ENCODE measurements around the gene RIOK3. TPM values are rescaled to one million over a fixed set of nuclear protein-coding genes. Genes with fewer than 3 reads are reported as not detected.
"Not testable (repeated sequence)": the region's sequence is repeated elsewhere in the genome, so short reads cannot be mapped to it uniquely, and the experiment has no call there.

The RIOK3 gene
- total and polyA plus RNA-seq, 4 experiments from 2014 or later, result 36.6 to 84.4 (median 56.1) TPM

- peak overlapping the region; percentile 82 for H3K27ac ChIP-seq (ENCODE audit: low read depth, low read length)
- ChIA-PET POLR2A (ENCODE audit: partially characterized antibody) (interaction anchor here (0.7 to 2.9 kb wide), 8 partner anchors 9 to 326 kb away, joined by 3 to 12 read pairs (median 4); partner anchors contain the start of genes NPC1 and RIOK3), CTCF (ENCODE audit: partially characterized antibody) (interaction anchor here (1.1 to 2.5 kb wide), 3 partner anchors 16 to 88 kb away, joined by 3 to 10 read pairs (median 4); no protein-coding TSS in a partner anchor)
- Mint-ChIP-seq H3K4me3 (peak overlapping the region; percentile 84 to 91 (median 88)), H3K36me3 (peaks cover 15 to 26% of the 10 kb centered on the region in 2 donors), H3K9me3 (no peaks in the 10 kb centered on the region), H3K27me3 (no peaks in the 10 kb centered on the region), H3K4me1 (peaks cover 28 to 64% (median 45%) of the 10 kb centered on the region in 4 donors), H3K27ac (peak overlapping the region; percentile 91 to 97 (median 93))
- H3K4me3 ChIP-seq (ENCODE audit: low read length in 2 of 2), result peak overlapping the region; percentile 84 to 85
- H3K4me1 ChIP-seq (ENCODE audit: insufficient read depth, low read length), result peaks cover 48% of the 10 kb centered on the region
- intact Hi-C loops (cut with micrococcal nuclease), result loop anchor here (1.0 to 5.0 kb wide), 6 partner anchors 50 to 570 kb away; partner anchors contain the start of genes NPC1, RBBP8 and RIOK3
- no peaks in the 10 kb centered on the region for H3K27me3 ChIP-seq (ENCODE audit: insufficient read depth, low read length)
- no peaks in the 10 kb centered on the region for H3K9me3 ChIP-seq (ENCODE audit: control insufficient read depth in 1 of 2, low read length in 2 of 2)
- DNase-seq, result no peak
- H3K36me3 ChIP-seq (ENCODE audit: insufficient read depth, low read length), result no peaks in the 10 kb centered on the region
These were observed 49.5 kb downstream of the RIOK3 start for GRCh38 chr18:23502516-23503037.

GRCh38 chr18:23503038-23503962 is 50.2 kb downstream of the RIOK3 start, which contains the start of gene RMC1:
Gene RMC1, plus strand, starts transcription at chr18:23503511. Its CDS starts 108 bp downstream, at chr18:23503619.
- peaks cover 32 to 71% (median 50%) of the 10 kb centered on the region in 4 donors for H3K4me1 Mint-ChIP-seq
- ChIA-PET CTCF (ENCODE audit: partially characterized antibody) (interaction anchor here (1.1 to 3.6 kb wide), 4 partner anchors 12 to 87 kb away, joined by 3 to 27 read pairs (median 7); no protein-coding TSS in a partner anchor), POLR2A (ENCODE audit: partially characterized antibody) (interaction anchor here (0.6 to 2.9 kb wide), 13 partner anchors 8 to 325 kb away, joined by 3 to 12 read pairs (median 3); partner anchors contain the start of genes NPC1 and RIOK3)
- Histone ChIP-seq H3K27me3 (ENCODE audit: insufficient read depth, low read length) (no peaks in the 10 kb centered on the region), H3K4me1 (ENCODE audit: insufficient read depth, low read length) (peaks cover 48% of the 10 kb centered on the region), H3K9me3 (ENCODE audit: control insufficient read depth in 1 of 2, low read length in 2 of 2) (no peaks in the 10 kb centered on the region), H3K36me3 (ENCODE audit: insufficient read depth, low read length) (peaks cover 7% of the 10 kb centered on the region), H3K27ac (ENCODE audit: low read depth, low read length) (peak within 1 kb of the TSS; percentile 82), H3K4me3 (ENCODE audit: low read length in 2 of 2) (peak within 1 kb of the TSS; percentile 84 to 85)
- no peaks in the 10 kb centered on the region for H3K9me3 Mint-ChIP-seq
- peak within 1 kb of the TSS; percentile 91 to 98 (median 96) for H3K27ac Mint-ChIP-seq
- peaks cover 21 to 33% of the 10 kb centered on the region in 2 donors for H3K36me3 Mint-ChIP-seq
- no peaks in the 10 kb centered on the region for H3K27me3 Mint-ChIP-seq
- peak within 1 kb of the TSS; percentile 89 to 97 (median 94) for H3K4me3 Mint-ChIP-seq
- DNase-seq, result peak; percentile 94 to 96 (median 95)
- intact Hi-C loops (cut with micrococcal nuclease), result loop anchor here (1.0 to 5.0 kb wide), 6 partner anchors 50 to 571 kb away; partner anchors contain the start of genes NPC1, RBBP8 and RIOK3

- H3K9me3 ChIP-seq (ENCODE audit: control insufficient read depth in 1 of 2, low read length in 2 of 2), result no peaks in the 10 kb centered on the region
- peaks cover 44% of the 10 kb centered on the region for H3K4me1 ChIP-seq (ENCODE audit: insufficient read depth, low read length)
- Mint-ChIP-seq H3K27ac (peak overlapping the region; percentile 89 to 98 (median 94)), H3K27me3 (no peaks in the 10 kb centered on the region), H3K36me3 (peaks cover 27 to 38% of the 10 kb centered on the region in 2 donors), H3K4me3 (peak overlapping the region; percentile 89 to 97 (median 94)), H3K4me1 (peaks cover 30 to 72% (median 52%) of the 10 kb centered on the region in 4 donors), H3K9me3 (no peaks in the 10 kb centered on the region)
- intact Hi-C loops (cut with micrococcal nuclease), result loop anchor here (1.0 to 5.0 kb wide), 7 partner anchors 12 to 572 kb away; partner anchors contain the start of genes NPC1, RBBP8 and RIOK3
- peaks cover 12% of the 10 kb centered on the region for H3K36me3 ChIP-seq (ENCODE audit: insufficient read depth, low read length)
- peak overlapping the region; percentile 82 for H3K27ac ChIP-seq (ENCODE audit: low read depth, low read length)
- CTCF ChIA-PET (ENCODE audit: partially characterized antibody), result interaction anchor here (1.5 to 3.6 kb wide), 2 partner anchors 12 to 85 kb away, joined by 4 to 27 read pairs; no protein-coding TSS in a partner anchor
- POLR2A ChIA-PET (ENCODE audit: partially characterized antibody), result interaction anchor here (0.6 to 2.9 kb wide), 10 partner anchors 8 to 325 kb away, joined by 3 to 12 read pairs (median 5); partner anchors contain the start of genes NPC1 and RIOK3
- peak in 4 of 5 donors; percentile 20 to 37 (median 28) for DNase-seq
- no peaks in the 10 kb centered on the region for H3K27me3 ChIP-seq (ENCODE audit: insufficient read depth, low read length)
- H3K4me3 ChIP-seq (ENCODE audit: low read length in 2 of 2), result peak overlapping the region; percentile 83 to 85
These were observed 50.9 kb downstream of the RIOK3 start for GRCh38 chr18:23503963-23504344.

- Histone ChIP-seq H3K36me3 (ENCODE audit: insufficient read depth, low read length) (peaks cover 12% of the 10 kb centered on the region), H3K9me3 (ENCODE audit: control insufficient read depth in 1 of 2, low read length in 2 of 2) (no peaks in the 10 kb centered on the region), H3K27me3 (ENCODE audit: insufficient read depth, low read length) (no peaks in the 10 kb centered on the region), H3K4me3 (ENCODE audit: low read length in 2 of 2) (peak overlapping the region in 1 of 2 donors; percentile 85), H3K4me1 (ENCODE audit: insufficient read depth, low read length) (peaks cover 40% of the 10 kb centered on the region), H3K27ac (ENCODE audit: low read depth, low read length) (peak overlapping the region; percentile 82)
- Mint-ChIP-seq H3K27ac (peak overlapping the region; percentile 89 to 98 (median 94)), H3K27me3 (no peaks in the 10 kb centered on the region), H3K4me1 (peaks cover 29 to 71% (median 49%) of the 10 kb centered on the region in 4 donors), H3K4me3 (peak overlapping the region; percentile 89 to 97 (median 94)), H3K9me3 (no peaks in the 10 kb centered on the region), H3K36me3 (peaks cover 27 to 38% of the 10 kb centered on the region in 2 donors)
- ChIA-PET CTCF (ENCODE audit: partially characterized antibody) (interaction anchor here (1.2 to 3.6 kb wide), 6 partner anchors 11 to 199 kb away, joined by 4 to 27 read pairs (median 4); no protein-coding TSS in a partner anchor), POLR2A (ENCODE audit: partially characterized antibody) (interaction anchor here (0.6 to 2.1 kb wide), 6 partner anchors 11 to 83 kb away, joined by 3 to 10 read pairs (median 6); partner anchors contain the start of genes NPC1 and RIOK3)
- DNase-seq, result peak; percentile 20 to 44 (median 37)
- intact Hi-C loops (cut with micrococcal nuclease), result loop anchor here (1.0 to 5.0 kb wide), 3 partner anchors 12 to 572 kb away; partner anchors contain the start of gene RBBP8
These were observed 51.6 kb downstream of the RIOK3 start for GRCh38 chr18:23504720-23505119.

- no peak overlapping the region for H3K27ac ChIP-seq (ENCODE audit: low read depth, low read length)
- no peaks in the 10 kb centered on the region for H3K27me3 Mint-ChIP-seq
- ChIA-PET POLR2A (ENCODE audit: partially characterized antibody) (no interaction called here), CTCF (ENCODE audit: partially characterized antibody) (interaction anchor here (1.3 to 3.6 kb wide), 3 partner anchors 9 to 82 kb away, joined by 3 to 27 read pairs (median 7); no protein-coding TSS in a partner anchor)
- H3K27me3 ChIP-seq (ENCODE audit: insufficient read depth, low read length), result no peaks in the 10 kb centered on the region
- no peaks in the 10 kb centered on the region for H3K9me3 Mint-ChIP-seq
- no peak for DNase-seq
- peaks cover 29 to 72% (median 48%) of the 10 kb centered on the region in 4 donors for H3K4me1 Mint-ChIP-seq
- H3K4me3 ChIP-seq (ENCODE audit: low read length in 2 of 2), result no peak overlapping the region
- H3K36me3 Mint-ChIP-seq, result peaks cover 38 to 50% of the 10 kb centered on the region in 2 donors
- peak overlapping the region in 3 of 7 donors; percentile 57 to 90 (median 60) for H3K27ac Mint-ChIP-seq
- intact Hi-C loops (cut with micrococcal nuclease), result no loop called here
- H3K9me3 ChIP-seq (ENCODE audit: control insufficient read depth in 1 of 2, low read length in 2 of 2), result no peaks in the 10 kb centered on the region
- peak overlapping the region in 5 of 8 donors; percentile 10 to 68 (median 39) for H3K4me3 Mint-ChIP-seq
- peaks cover 40% of the 10 kb centered on the region for H3K4me1 ChIP-seq (ENCODE audit: insufficient read depth, low read length)
- H3K36me3 ChIP-seq (ENCODE audit: insufficient read depth, low read length), result peaks cover 26% of the 10 kb centered on the region
These were observed 53.3 kb downstream of the RIOK3 start for GRCh38 chr18:23506393-23506792.

- peak overlapping the region in 1 of 7 donors; percentile 29 for H3K27ac Mint-ChIP-seq
These were observed 57.8 kb downstream of the RIOK3 start for GRCh38 chr18:23510923-23511322.

More at GRCh38 chr18:23510923-23511322, 57.8 kb downstream of the RIOK3 start:
- H3K4me3 Mint-ChIP-seq; H3K27ac ChIP-seq (ENCODE audit: low read depth, low read length); H3K27me3 ChIP-seq (ENCODE audit: insufficient read depth, low read length); intact Hi-C loops (cut with micrococcal nuclease); H3K9me3 Mint-ChIP-seq; H3K9me3 ChIP-seq (ENCODE audit: control insufficient read depth in 1 of 2, low read length in 2 of 2); DNase-seq; H3K27me3 Mint-ChIP-seq; H3K4me3 ChIP-seq (ENCODE audit: low read length in 2 of 2): not testable (repeated sequence)
- peaks cover 20% of the 10 kb centered on the region for H3K4me1 ChIP-seq (ENCODE audit: insufficient read depth, low read length)
- H3K36me3 Mint-ChIP-seq, result peaks cover 49 to 70% of the 10 kb centered on the region in 2 donors
- ChIA-PET CTCF (ENCODE audit: partially characterized antibody) (interaction anchor here (0.9 to 2.2 kb wide), 3 partner anchors 13 to 76 kb away, joined by 3 to 10 read pairs (median 4); partner anchors contain the start of gene NPC1), POLR2A (ENCODE audit: partially characterized antibody) (interaction anchor here (0.9 to 1.3 kb wide), 4 partner anchors 8 to 75 kb away, joined by 3 to 5 read pairs (median 3); partner anchors contain the start of gene RMC1)
- peaks cover 18 to 57% (median 40%) of the 10 kb centered on the region in 4 donors for H3K4me1 Mint-ChIP-seq
- peaks cover 35% of the 10 kb centered on the region for H3K36me3 ChIP-seq (ENCODE audit: insufficient read depth, low read length)

All from CD4-positive, alpha-beta memory T cell (primary cell).